RPMI8226 (cell line): ENCODE measurements around the gene POU2F1.

Experiments used
- DNase-seq: peaks from one replicate; pipeline ENCODE4 v3.0.0-alpha.2; 2015

Gene POU2F1

DNA sequence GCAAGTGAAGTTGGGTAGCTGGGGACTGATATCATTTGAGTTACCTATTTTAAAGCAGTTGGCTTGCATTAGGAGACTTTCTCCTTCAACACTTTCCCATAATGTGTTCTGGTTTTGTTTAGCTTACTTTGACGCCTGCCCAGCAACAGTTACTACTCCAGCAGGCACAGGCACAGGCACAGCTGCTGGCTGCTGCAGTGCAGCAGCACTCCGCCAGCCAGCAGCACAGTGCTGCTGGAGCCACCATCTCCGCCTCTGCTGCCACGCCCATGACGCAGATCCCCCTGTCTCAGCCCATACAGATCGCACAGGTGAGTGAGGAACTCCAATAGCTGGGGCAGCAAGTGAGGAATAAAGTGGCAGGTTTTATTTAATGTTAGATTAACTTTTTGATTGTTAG is 153.3 kb downstream of the POU2F1 start:
- DNase-seq: no peak

DNA sequence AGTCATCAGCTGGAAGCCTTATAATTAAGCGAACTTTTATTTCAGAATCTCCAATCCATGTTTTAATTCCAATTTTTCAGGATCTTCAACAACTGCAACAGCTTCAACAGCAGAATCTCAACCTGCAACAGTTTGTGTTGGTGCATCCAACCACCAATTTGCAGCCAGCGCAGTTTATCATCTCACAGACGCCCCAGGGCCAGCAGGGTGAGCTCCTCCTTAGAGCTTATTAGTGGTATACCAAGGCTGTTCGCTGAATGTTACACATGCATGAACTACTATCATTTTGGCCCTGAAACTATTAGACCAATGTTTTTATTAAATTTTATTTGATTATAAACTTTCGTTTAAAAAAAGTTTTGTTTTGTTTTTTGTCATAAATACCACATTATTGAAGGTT is 155.3 kb downstream of the POU2F1 start:
- DNase-seq: no peak

DNA sequence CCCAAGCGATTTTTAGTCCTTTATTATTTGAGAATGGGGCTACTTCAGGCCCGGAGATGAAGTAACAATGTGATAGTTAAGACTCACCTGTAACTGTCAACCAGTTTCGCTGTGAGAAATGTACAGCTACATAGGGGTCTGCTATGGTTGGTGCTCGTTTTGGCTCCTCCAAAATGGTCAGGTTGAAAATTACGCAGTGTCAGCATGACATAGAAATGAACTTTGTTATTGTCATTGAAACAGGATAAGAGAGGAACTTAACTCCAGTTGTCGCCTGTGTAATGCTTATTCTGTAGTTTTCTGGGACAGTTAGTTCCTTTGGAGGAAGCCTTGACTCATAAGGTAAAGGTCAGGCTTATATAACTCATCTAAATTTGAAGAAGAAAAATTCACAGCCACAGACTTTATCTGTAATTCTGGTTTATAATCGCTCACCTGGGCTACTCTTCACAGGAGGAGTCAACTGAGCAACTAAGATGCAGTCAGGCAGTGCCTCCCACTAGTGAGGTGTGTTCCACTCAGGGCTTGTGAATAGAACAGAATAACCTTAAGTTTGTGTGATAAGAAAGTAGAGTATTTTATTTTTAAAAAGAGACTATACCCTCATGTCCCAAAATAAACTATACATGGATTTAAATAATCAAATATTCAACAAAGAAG is 166.7 kb downstream of the POU2F1 start:
- peak; percentile 7 for DNase-seq

DNA sequence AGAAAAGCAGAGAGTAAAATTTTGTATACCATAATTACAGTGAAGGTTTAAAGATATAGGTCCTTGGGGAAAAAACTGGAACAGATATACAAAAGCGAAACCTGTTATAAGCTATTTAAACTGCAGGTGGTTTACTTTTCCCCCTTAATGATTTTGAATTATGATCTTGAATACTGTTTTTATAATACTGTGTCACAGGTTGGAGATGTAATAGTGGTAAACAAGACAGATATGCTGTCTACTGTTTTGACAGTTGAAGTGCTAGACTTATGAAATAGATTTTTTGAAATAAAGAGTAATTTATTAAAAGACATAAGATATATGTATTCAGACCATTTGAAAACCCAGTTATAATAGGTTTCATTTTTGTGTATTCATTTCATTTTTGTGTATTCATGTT is 168.3 kb downstream of the POU2F1 start:
- DNase-seq: no peak

DNA sequence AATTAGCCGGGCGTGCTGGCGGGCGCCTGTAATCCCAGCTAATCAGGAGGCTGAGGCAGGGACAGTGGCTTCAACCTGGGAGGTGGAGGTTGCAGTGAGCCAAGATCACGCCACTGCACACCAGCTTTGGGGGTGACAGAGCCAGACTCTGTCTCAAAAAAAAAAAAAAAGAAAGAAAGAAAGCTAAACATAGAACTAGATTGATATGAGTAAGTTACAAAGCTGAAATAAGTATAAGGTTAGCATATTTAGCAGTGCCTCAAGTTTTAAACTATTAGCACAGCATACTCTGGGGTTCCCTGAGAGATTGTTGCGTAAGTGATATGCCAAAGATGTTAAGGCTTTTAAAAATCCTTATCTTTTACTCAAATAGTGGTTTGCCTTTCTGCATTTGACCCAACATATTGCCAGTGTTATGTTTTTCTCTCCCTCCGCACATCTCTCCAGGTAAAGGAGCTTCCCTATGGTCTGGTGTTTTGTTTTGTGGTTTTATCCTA is 171.6 kb downstream of the POU2F1 start:
- no peak for DNase-seq

DNA sequence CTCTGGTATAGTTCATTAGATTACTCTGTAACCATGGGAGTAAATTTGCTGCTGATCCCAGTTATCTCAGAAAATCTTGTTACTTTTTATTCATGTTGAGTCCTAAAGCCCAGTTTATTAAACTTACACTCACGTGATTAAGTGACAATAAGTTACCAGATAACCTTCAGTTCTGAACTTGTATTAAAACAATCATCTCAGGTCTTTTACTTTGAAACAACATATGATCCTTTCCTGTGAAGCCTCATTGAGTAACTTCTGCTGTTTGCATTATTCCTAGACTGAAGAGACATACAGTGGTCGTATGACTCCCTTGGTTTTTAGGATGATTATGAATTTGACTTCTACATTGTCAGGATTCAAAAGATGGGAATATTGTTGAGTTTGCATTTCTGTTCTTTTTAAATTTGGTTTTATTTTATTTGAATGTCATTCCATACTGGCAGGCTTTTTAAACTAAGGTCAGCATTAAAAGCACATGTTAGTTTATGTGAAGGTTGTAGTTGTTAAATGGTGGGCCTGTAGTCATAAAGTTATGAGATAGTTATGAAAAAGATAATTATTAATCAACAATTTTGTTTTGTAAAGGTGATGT is 179.8 kb downstream of the POU2F1 start:
- DNase-seq: no peak

DNA sequence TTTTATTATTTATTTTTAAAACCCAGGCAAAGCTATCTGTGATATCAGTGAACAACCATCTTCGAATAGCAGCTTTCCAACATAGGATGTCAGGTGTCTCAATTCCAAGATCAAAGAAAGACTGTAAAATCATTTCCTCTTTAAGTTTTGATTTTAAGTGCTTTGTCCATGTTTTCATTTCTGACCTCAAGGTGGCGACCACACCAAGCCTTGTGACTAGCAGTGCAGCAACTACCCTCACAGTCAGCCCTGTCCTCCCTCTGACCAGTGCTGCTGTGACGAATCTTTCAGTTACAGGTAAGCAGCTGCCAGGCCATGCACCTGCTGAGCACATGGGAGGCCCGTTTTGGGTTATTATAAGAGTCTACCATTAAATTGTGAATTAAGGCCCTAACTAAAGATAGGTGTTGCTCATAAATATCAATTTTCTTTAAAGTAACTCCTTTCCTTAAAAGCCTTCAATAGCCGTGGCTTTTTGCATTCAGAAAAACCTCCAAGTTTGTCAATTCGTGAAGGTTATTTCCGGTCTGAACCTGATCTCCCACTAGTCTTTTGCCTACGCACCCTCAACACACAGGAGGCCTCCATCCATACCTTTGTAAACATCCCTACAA is 180.7 kb downstream of the POU2F1 start:
- peak; percentile 79 for DNase-seq

DNA sequence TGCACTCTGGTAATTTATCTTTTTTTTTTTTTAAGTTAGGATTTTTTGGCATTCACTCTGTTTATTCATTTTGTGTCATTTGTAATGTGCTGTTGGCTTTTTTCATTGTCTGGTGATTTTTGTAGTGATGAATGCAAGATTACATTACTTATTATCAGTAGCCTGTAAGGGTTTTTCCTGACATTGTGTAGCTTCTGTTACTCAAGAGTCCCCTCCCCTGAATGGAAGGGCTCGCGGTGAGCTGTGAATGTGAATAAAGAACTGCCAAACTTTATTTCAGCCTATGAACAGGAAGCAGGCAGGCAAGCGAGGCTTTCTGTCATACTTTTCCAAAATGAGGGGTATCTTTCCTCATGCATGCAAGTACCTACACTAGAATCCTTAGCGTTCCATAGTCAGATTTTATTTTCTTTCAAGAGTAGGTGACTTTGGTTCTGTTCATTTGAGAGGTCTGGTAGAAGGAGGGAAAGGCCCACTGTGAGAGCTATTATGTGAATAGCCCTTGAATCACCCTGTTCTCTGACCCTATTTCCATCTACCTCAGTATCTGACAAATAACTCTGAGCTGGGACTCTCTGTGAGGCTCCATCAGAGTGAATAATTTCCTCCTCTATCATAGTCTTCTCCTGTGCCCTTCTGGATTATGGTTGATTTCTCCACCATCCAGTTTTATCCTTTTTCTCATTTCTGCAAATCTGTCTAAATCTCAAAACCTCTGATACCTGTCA is 183.6 kb downstream of the POU2F1 start:
- no peak for DNase-seq

- DNase-seq: no peak
These were observed 184.2 kb downstream of the POU2F1 start for GRCh38 chr1:167404908-167405307.

DNA sequence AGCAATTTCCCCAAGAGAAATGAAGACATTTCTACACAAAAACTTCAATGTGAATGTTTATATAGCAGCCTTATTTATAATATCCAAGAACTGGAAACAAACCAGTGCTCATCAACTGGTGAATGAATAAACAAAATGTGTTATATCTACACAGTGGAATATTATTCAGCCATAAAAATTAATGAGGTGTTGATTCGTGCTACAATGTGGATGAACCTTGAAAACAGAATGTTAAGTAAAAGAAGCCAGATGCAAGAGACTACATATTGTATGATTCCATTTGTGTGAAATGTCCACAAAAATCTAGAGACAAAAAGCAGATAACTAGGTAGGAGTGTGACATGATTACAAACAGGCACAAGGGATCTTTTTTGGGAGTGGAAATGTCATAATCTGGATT is 187.7 kb downstream of the POU2F1 start:
- DNase-seq: no peak

GRCh38 chr1:167409183-167409582 is 188.5 kb downstream of the POU2F1 start:
- DNase-seq: peak; percentile 18

- no peak for DNase-seq
These were observed 191.4 kb downstream of the POU2F1 start for GRCh38 chr1:167412072-167412471.

DNA sequence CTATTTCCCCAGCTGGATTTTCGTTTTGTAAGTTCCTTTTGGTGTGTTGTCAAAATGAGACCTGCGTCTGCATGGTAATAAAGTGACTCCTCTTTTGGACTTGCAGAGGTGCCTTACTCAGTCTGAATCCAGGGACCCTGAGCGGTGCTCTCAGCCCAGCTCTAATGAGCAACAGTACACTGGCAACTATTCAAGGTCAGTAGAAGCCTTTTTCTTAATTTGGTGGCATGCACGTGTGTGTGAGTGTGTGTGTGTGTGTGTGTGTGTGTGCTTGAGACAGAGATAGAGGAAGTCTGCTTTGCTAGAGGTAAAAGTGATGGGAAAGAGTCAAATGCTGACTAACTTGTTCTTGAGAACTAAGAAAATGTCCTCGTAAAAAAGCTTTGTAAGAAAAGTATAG is 192.2 kb downstream of the POU2F1 start:
- no peak for DNase-seq

- DNase-seq: no peak
These were observed 192.6 kb downstream of the POU2F1 start for GRCh38 chr1:167413328-167413727.

GRCh38 chr1:167416506-167416905 is 195.8 kb downstream of the POU2F1 start:
- no peak for DNase-seq

GRCh38 chr1:167418391-167418790 is 197.7 kb downstream of the POU2F1 start:
- DNase-seq: no peak

- no peak for DNase-seq
These were observed 198.6 kb downstream of the POU2F1 start for GRCh38 chr1:167419245-167419644.

- DNase-seq: no peak
These were observed 199.8 kb downstream of the POU2F1 start for GRCh38 chr1:167420510-167420909.

DNA sequence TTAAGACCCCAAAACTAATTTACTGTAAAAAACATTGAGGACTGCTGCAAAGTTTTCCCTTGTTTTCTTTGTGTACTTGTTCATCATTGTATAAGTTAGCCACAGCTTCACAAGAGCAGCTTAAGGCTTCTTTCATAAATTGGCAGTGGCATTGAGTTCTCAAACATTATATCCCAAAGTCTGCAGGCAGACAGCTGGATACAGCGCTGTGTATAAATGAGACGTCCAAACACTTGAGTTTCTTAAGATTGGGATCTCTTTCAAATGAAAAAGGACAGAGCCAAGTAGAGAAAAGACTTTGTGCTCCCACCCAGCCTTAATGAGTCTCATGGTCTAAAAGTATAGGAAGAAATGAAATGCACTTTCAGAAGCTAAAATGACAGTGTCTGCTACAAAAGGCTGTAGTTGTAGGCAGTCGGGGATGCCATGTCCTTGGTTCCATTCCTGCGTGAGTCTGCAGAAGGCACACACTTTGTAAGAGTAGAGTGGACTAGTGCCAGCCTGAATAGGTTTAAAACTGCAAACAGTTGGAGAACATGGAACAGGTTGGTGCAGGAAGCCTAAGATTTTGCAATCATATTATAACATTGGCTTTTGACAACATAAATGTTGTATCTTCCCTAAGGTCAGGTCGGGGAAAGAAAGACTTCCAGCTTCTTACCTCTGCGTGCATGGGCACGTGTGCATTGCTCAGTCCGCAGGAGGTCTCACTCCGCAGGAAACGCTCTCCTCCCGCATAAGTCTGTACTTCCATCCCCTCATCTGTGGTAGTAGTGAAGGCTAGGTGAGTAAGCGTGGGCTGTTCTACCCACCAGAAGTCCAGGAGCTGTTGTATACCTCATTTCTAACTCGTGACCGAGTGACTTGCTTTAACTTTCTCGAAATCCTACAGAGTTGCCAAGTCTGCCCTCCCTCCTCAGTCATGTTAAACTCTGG is 203.3 kb downstream of the POU2F1 start:
- DNase-seq: no peak

GRCh38 chr1:167425482-167425881 is 204.8 kb downstream of the POU2F1 start:
- DNase-seq: no peak

DNA sequence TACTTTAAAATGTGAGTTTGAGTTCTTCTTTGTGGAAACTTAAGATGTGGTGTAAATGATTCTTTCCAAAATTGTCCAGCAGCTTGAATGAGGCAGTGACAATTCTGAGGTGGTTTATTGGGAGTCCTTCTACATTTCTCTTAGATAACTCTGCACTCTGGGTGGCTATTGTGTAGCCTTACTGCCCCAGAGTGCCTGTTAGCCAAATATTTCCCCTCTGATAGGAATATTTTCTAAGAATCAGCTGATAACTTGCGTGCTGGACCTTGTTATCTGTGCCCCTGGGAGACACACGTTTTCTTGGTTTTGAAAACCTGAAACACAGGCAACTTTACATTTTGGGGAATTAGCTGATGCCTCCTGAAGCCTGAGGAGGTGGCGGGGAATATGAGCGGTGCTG is 206.0 kb downstream of the POU2F1 start:
- no peak for DNase-seq

DNA sequence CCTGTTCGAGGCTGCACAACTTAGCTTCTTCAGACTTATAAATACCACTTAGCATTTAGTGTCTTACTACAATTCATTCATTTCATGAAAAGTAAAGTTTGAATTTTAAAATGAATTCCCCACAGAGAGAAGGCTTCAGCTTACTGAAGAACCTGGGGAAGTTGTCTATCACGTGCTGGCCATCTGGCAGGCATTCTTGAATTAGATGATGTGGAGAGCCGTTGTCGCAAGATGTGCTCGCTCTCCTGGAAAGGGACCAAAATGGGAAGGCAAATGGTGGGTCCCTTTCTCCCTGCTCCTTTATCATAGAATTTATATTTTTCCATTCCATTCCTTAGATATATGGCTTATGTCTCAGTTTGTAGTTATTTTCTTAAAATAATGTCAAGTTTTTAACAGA is 207.2 kb downstream of the POU2F1 start:
- DNase-seq: no peak

GRCh38 chr1:167428395-167428794 is 207.7 kb downstream of the POU2F1 start:
- DNase-seq: no peak
